HEK293T (cell line): ENCODE results near the gene EPHB1.

ENCODE experiments used
- ARNT ChIP-seq: fragments of 450-650 bp; IDR thresholded peaks from 2 replicates; pipeline ENCODE4 v1.6.1; 2017; ENCODE audit warnings: mild to moderate bottlenecking
- ELF4 ChIP-seq: fragments of 450-650 bp; IDR thresholded peaks from 2 replicates; pipeline ENCODE4 v1.6.1; 2017; ENCODE audit warnings: antibody characterized with exemption
- FOXK2 ChIP-seq: fragments of 450-650 bp; IDR thresholded peaks from 2 replicates; pipeline ENCODE4 v1.6.1; 2016; ENCODE audit warnings: mild to moderate bottlenecking
- FOXM1 ChIP-seq: fragments of 450-650 bp; IDR thresholded peaks from 2 replicates; pipeline ENCODE4 v1.6.1; 2017; ENCODE audit warnings: mild to moderate bottlenecking, borderline replicate concordance
- NFRKB ChIP-seq: fragments of 450-650 bp; IDR thresholded peaks from 2 replicates; pipeline ENCODE4 v1.6.1; 2016; ENCODE audit warnings: mild to moderate bottlenecking, moderate library complexity
- SP1 ChIP-seq: fragments of 450-650 bp; IDR thresholded peaks from 2 replicates; pipeline ENCODE4 v1.6.1; 2017
- TARDBP ChIP-seq: fragments of 450-650 bp; IDR thresholded peaks from 2 replicates; pipeline ENCODE4 v1.6.1; 2016
- TF ChIP-seq, protein P1 (sequence below): fragments of 450-650 bp; IDR thresholded peaks from 2 replicates; pipeline ENCODE4 v1.6.1; 2016

DNA sequence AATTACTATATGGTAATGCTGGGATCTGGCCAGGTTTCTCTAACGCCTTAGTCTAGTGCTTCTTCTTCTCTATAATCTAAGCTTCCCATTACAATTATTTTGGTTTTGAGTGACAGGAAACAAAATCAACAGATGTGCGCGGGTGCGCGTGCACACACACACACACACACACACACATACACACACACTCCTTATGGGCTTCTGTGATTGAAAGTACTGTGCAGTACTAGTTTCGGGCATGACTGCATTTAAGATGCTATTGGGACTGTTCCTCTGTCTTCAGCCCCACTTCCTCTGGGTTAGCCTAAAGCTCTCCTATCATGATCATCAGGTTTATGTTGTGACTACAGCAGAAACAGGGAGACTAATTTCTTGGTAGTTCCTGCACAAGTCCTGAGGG, 32.2 kb downstream of the EPHB1 start:
- TF ChIP-seq ARNT (no peak), FOXK2 (no peak), TARDBP (no peak), FOXM1 (no peak), SP1 (no peak), ELF4 (no peak), NFRKB (no peak)
- TF ChIP-seq, protein P1, sequence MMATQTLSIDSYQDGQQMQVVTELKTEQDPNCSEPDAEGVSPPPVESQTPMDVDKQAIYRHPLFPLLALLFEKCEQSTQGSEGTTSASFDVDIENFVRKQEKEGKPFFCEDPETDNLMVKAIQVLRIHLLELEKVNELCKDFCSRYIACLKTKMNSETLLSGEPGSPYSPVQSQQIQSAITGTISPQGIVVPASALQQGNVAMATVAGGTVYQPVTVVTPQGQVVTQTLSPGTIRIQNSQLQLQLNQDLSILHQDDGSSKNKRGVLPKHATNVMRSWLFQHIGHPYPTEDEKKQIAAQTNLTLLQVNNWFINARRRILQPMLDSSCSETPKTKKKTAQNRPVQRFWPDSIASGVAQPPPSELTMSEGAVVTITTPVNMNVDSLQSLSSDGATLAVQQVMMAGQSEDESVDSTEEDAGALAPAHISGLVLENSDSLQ: no peak
